Measurements from ENCODE around the gene MAPK7.
"Not testable (repeated sequence)": the region's sequence is repeated elsewhere in the genome, so short reads cannot be mapped to it uniquely, and the experiment has no call there.

MAPK7 gene

GRCh38 chr17:19342611-19343255 is 35.6 kb upstream of the MAPK7 start:
- no peak for DNase-seq (ENCODE audit: insufficient read length, low spot score)
- peak; percentile 52 for FAIRE-seq

- FAIRE-seq (no peak), DNase-seq (ENCODE audit: insufficient read length, low spot score) (no peak)
Measured at GRCh38 chr17:19343256-19343630, 35.1 kb upstream of the MAPK7 start.

GRCh38 chr17:19343671-19344151 is 34.6 kb upstream of the MAPK7 start:
- no peak for FAIRE-seq
- DNase-seq (ENCODE audit: insufficient read length, low spot score), result no peak

GRCh38 chr17:19344311-19345066 is 33.8 kb upstream of the MAPK7 start:
- DNase-seq (ENCODE audit: insufficient read length, low spot score) (no peak), FAIRE-seq (no peak)

- FAIRE-seq (peak; percentile 55), DNase-seq (ENCODE audit: insufficient read length, low spot score) (no peak)
Measured at GRCh38 chr17:19345067-19345460, 33.2 kb upstream of the MAPK7 start.

- DNase-seq (ENCODE audit: insufficient read length, low spot score), result no peak
- peak; percentile 36 for FAIRE-seq
Measured at GRCh38 chr17:19345486-19346350, 32.6 kb upstream of the MAPK7 start.

- peak; percentile 87 for DNase-seq (ENCODE audit: insufficient read length, low spot score)
- FAIRE-seq, result peak; percentile 99
Measured at GRCh38 chr17:19346351-19347255, 31.7 kb upstream of the MAPK7 start.

GRCh38 chr17:19347323-19348080 is 30.8 kb upstream of the MAPK7 start:
- no peak for FAIRE-seq
- DNase-seq (ENCODE audit: insufficient read length, low spot score), result no peak

GRCh38 chr17:19348081-19348650 is 30.1 kb upstream of the MAPK7 start:
- DNase-seq (ENCODE audit: insufficient read length, low spot score) (no peak), FAIRE-seq (no peak)

GRCh38 chr17:19348806-19349205 is 29.5 kb upstream of the MAPK7 start:
- peak; percentile 87 for FAIRE-seq
- no peak for DNase-seq (ENCODE audit: insufficient read length, low spot score)

- FAIRE-seq, result not testable (repeated sequence)
Measured at GRCh38 chr17:19353401-19353800, 24.9 kb upstream of the MAPK7 start.

GRCh38 chr17:19354748-19355147 is 23.6 kb upstream of the MAPK7 start:
- FAIRE-seq, result no peak
- no peak for DNase-seq (ENCODE audit: insufficient read length, low spot score)

More at GRCh38 chr17:19353401-19353800, 24.9 kb upstream of the MAPK7 start:
- not testable (repeated sequence) for DNase-seq (ENCODE audit: insufficient read length, low spot score)

GRCh38 chr17:19357351-19357750 is 20.9 kb upstream of the MAPK7 start:
- peak; percentile 57 for FAIRE-seq
- no peak for DNase-seq (ENCODE audit: insufficient read length, low spot score)

- FAIRE-seq, result no peak
Measured at GRCh38 chr17:19357761-19358160, 20.5 kb upstream of the MAPK7 start.

GRCh38 chr17:19359151-19359550 is 19.1 kb upstream of the MAPK7 start:
- DNase-seq (ENCODE audit: insufficient read length, low spot score) (no peak), FAIRE-seq (no peak)

More at GRCh38 chr17:19357761-19358160, 20.5 kb upstream of the MAPK7 start:
- no peak for DNase-seq (ENCODE audit: insufficient read length, low spot score)

- DNase-seq (ENCODE audit: insufficient read length, low spot score) (no peak), FAIRE-seq (peak; percentile 78)
Measured at GRCh38 chr17:19359856-19360255, 18.4 kb upstream of the MAPK7 start.

GRCh38 chr17:19360772-19361171 is 17.5 kb upstream of the MAPK7 start:
- peak; percentile 69 for FAIRE-seq
- DNase-seq (ENCODE audit: insufficient read length, low spot score), result no peak

- DNase-seq (ENCODE audit: insufficient read length, low spot score) (no peak), FAIRE-seq (no peak)
Measured at GRCh38 chr17:19361326-19361725, 17.0 kb upstream of the MAPK7 start.

GRCh38 chr17:19361944-19362276 is 16.4 kb upstream of the MAPK7 start:
- DNase-seq (ENCODE audit: insufficient read length, low spot score), result no peak
- no peak for FAIRE-seq
